Epithelial cell of proximal tubule (primary cell): Measurements from ENCODE around the gene HS3ST3A1. TPM values are rescaled to one million over a fixed set of nuclear protein-coding genes. Genes with fewer than 3 reads are reported as not detected.

ENCODE experiments used
- DNase-seq: peaks from one replicate; pipeline ENCODE4 v3.0.0-alpha.2; 2011; ENCODE audit warnings: low read depth
- H3K4me3 ChIP-seq: 2 replicates; pipeline ENCODE4 v1.5.1; 2011; ENCODE audit warnings: low read depth, mild to moderate bottlenecking, low read length
- total RNA-seq: library from RNA; depleted of rRNA; stranded (reverse); fragments of >200 nt; gene quantifications from 2 replicates; pipeline ENCODE4 v1.2.3, GENCODE V29; 2015
- TF ChIP-seq, protein P1 (sequence below): conservative IDR thresholded peaks from 2 replicates; pipeline ENCODE4 v1.5.1; 2012; ENCODE audit warnings: low read depth, mild to moderate bottlenecking, low read length

Gene HS3ST3A1
- total RNA-seq, 1 donor from 2014 or later: 5.8 TPM

GRCh38 chr17:13490906-13491482, 110.7 kb downstream of the HS3ST3A1 start:
- no peak overlapping the region for H3K4me3 ChIP-seq
- TF ChIP-seq, protein P1, sequence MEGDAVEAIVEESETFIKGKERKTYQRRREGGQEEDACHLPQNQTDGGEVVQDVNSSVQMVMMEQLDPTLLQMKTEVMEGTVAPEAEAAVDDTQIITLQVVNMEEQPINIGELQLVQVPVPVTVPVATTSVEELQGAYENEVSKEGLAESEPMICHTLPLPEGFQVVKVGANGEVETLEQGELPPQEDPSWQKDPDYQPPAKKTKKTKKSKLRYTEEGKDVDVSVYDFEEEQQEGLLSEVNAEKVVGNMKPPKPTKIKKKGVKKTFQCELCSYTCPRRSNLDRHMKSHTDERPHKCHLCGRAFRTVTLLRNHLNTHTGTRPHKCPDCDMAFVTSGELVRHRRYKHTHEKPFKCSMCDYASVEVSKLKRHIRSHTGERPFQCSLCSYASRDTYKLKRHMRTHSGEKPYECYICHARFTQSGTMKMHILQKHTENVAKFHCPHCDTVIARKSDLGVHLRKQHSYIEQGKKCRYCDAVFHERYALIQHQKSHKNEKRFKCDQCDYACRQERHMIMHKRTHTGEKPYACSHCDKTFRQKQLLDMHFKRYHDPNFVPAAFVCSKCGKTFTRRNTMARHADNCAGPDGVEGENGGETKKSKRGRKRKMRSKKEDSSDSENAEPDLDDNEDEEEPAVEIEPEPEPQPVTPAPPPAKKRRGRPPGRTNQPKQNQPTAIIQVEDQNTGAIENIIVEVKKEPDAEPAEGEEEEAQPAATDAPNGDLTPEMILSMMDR: no peak
- no peak for DNase-seq

DNA sequence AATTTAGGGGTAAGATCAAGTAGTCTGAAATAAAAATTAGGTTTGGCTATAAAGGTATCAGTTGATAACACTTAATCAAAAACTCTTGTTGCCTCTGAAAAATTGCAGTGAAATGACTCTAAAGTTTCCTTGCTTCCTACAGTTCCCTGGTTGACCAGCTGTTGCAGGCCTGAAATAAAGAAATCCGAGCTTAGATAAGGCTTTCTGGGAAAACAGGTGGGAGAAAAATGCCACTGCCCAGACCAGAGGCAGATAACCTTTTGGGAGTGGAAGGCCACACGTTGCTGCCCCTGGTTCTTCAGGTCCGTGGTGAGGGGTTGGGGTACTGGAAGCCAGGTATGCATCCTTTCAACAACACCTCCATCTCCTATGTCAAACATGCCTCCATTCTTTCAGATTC, 111.3 kb downstream of the HS3ST3A1 start:
- no peak overlapping the region for H3K4me3 ChIP-seq
- TF ChIP-seq, protein P1: no peak
- DNase-seq: no peak

- H3K4me3 ChIP-seq: no peak overlapping the region
- no peak for DNase-seq
- TF ChIP-seq, protein P1: no peak
Observed at GRCh38 chr17:13485327-13485726, 116.4 kb downstream of the HS3ST3A1 start.

GRCh38 chr17:13484020-13484419, 117.7 kb downstream of the HS3ST3A1 start:
- H3K4me3 ChIP-seq: no peak overlapping the region
- TF ChIP-seq, protein P1: no peak
- DNase-seq: no peak

DNA sequence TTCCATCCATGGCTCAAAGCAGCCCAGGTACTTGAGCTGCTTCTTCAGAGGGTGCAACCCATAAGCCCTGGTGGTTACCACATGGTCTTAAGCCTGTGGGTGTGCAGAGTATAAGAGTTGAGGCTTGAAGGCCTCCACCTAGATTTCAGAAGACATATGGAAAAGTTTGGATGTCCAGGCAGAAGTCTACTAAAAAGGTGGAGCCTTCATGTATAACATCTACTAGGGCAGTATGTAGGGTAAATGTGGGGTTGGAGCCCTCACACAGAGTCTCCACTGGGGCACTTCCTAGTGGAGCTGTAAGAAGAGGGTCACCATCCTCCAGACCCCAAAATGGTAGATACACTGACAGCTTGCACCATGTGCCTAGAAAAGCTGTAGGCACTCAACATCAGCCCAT, 120.9 kb downstream of the HS3ST3A1 start:
- no peak overlapping the region for H3K4me3 ChIP-seq
- TF ChIP-seq, protein P1: no peak
- DNase-seq: no peak

DNA sequence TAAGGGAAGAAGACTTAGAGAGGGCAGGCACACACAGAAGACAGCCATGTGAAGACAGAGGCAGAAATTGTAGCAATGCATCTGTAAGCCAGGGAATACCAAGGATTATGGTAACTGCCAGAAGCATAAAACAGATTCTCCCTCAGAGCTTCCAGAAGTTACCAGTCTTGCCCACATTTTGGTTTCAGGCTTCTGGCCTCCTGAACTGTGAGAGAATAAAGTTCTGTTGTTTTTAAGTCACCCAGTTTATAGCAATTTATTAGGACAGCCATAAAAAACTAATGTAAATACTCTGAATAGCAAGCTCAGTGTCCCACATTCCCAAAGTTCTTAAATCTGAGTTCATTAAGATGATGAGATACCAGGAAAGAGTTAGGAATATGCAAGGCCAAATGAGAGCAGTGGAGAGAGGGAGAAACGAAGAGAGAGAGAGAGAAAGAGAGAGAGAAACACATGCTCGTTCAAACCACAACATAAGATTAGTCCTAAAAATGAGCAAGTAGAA, 123.4 kb downstream of the HS3ST3A1 start:
- TF ChIP-seq, protein P1: no peak
- H3K4me3 ChIP-seq: no peak overlapping the region

DNA sequence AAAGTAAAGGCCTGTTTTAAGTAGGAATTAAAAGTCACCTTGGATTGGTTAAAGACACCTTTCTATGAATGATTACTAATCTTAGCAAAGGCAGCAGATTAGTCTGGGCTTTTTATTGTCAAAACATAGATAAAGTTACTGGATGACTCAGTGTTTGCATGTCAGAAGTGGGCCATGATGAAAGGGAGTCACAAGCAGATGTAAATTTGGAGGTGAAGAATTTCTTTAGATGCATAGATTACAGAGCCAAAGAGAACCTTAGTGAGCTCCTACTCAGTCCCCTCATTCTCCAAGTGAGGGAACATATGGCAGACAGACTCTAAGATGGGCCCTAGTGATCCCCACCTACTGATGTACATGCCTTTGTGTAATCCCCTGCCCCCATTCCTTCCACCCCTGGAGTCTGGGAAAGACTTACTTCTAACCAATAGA, 124.5 kb downstream of the HS3ST3A1 start:
- no peak overlapping the region for H3K4me3 ChIP-seq
- DNase-seq: no peak
- TF ChIP-seq, protein P1: no peak

More for the DNA sequence above, 123.4 kb downstream of the HS3ST3A1 start:
- no peak for DNase-seq
